GM12892 (cell line): ENCODE measurements around the gene HHIPL1.

Experiments used
- POLR2A ChIP-seq: IDR thresholded peaks from 2 replicates; pipeline ENCODE4 v1.6.1; 2011; ENCODE audit warnings: low read depth, low read length, control low read depth
- POLR2AphosphoS5 ChIP-seq: IDR thresholded peaks from 2 replicates; pipeline ENCODE4 v1.6.1; 2011; ENCODE audit warnings: low read depth, low read length, control low read depth
- TAF1 ChIP-seq: IDR thresholded peaks from 2 replicates; pipeline ENCODE4 v1.6.1; 2011; ENCODE audit warnings: low read depth, mild to moderate bottlenecking, control low read depth, low read length, borderline replicate concordance

- TF ChIP-seq POLR2A (no peak), POLR2AphosphoS5 (no peak), TAF1 (no peak)
Measured at GRCh38 chr14:99670361-99671234, 25.7 kb downstream of the HHIPL1 start.
